CD8-positive, alpha-beta memory T cell (primary cell): ENCODE results near the gene FLG. TPM values are rescaled to one million over a fixed set of nuclear protein-coding genes. Genes with fewer than 3 reads are reported as not detected.

Source experiments
- polyA plus RNA-seq: library from polyadenylated mRNA; unstranded; fragments of 300-500 nt; fragmentation: Illumina TruSeq; gene quantifications from one replicate; pipeline ENCODE4 v1.2.3, GENCODE V29; 2021
- total RNA-seq, 2 experiments: library from RNA; stranded (reverse); gene quantifications; one replicate each; pipeline ENCODE4 v1.2.3, GENCODE V29; 2021

FLG gene
- total and polyA plus RNA-seq, 3 experiments from 2014 or later, result not detected

Other genes starting within 250 kb of the FLG start
- gene TCHHL1, start 236.2 kb downstream of the FLG start, total RNA-seq, result not detected
- not detected for gene TCHHL1, start 236.2 kb downstream of the FLG start, polyA plus RNA-seq
- under 1 TPM; 0.09 to 0.11 TPM for gene TCHH, start 209.8 kb downstream of the FLG start, total RNA-seq
- gene TCHH, start 209.8 kb downstream of the FLG start, polyA plus RNA-seq, result not detected
- not detected for gene RPTN, start 166.0 kb downstream of the FLG start, total RNA-seq
- not detected for gene RPTN, start 166.0 kb downstream of the FLG start, polyA plus RNA-seq
- gene HRNR, start 101.0 kb downstream of the FLG start, total RNA-seq, result not detected
- gene HRNR, start 101.0 kb downstream of the FLG start, polyA plus RNA-seq, result not detected
- not detected for gene FLG2, start 34.8 kb upstream of the FLG start, total RNA-seq
- gene FLG2, start 34.8 kb upstream of the FLG start, polyA plus RNA-seq, result not detected
- not detected for gene CRNN, start 89.0 kb upstream of the FLG start, total RNA-seq
- gene CRNN, start 89.0 kb upstream of the FLG start, polyA plus RNA-seq, result not detected
- not detected for gene LCE5A, start 185.6 kb upstream of the FLG start, total RNA-seq
- not detected for gene LCE5A, start 185.6 kb upstream of the FLG start, polyA plus RNA-seq
- gene CRCT1, start 189.2 kb upstream of the FLG start, total RNA-seq, result not detected
- gene CRCT1, start 189.2 kb upstream of the FLG start, polyA plus RNA-seq, result not detected
- gene LCE3E, start 241.5 kb upstream of the FLG start, total RNA-seq, result not detected
- gene LCE3E, start 241.5 kb upstream of the FLG start, polyA plus RNA-seq, result not detected